Measurements from ENCODE around the gene NACC2. TPM values are rescaled to one million over a fixed set of nuclear protein-coding genes. Genes with fewer than 3 reads are reported as not detected.

NACC2 gene
- total RNA-seq, 1 experiment from 2014 or later = 62.0 TPM

- ChIA-PET POLR2A (no interaction called here), CTCF (no interaction called here)
- in situ Hi-C loops (cut with HindIII; ENCODE audit: low pct_unique_long_range_greater_than_20kb, low sequenced_read_pairs) = no loop called here
- H3K9me3 ChIP-seq (ENCODE audit: control insufficient read depth, insufficient read depth, low read depth, low read length) = no peaks in the 10 kb centered on the region
- H3K4me3 ChIP-seq (ENCODE audit: low read depth in 2 of 2, low read length in 2 of 2) = no peak overlapping the region
- no peaks in the 10 kb centered on the region for H3K36me3 ChIP-seq (ENCODE audit: control insufficient read depth, insufficient read depth, low read length)
- H3K27me3 ChIP-seq (ENCODE audit: control insufficient read depth, insufficient read depth, low read length) = no peaks in the 10 kb centered on the region
- no peak for TF ChIP-seq TCF7L2 (IDR thresholded peaks at IDR 0.05; ENCODE audit: low read depth, low read length)
- TF ChIP-seq SIN3A (IDR thresholded peaks at IDR 0.05; ENCODE audit: borderline replicate concordance, insufficient read depth, low read depth, low read length) = no peak
- no peak for TF ChIP-seq CTCF (IDR thresholded peaks at IDR 0.05)
- no peak for TF ChIP-seq POLR2AphosphoS5 (IDR thresholded peaks at IDR 0.05; ENCODE audit: low read depth, low read length)
- TF ChIP-seq REST (IDR thresholded peaks at IDR 0.05; ENCODE audit: insufficient read depth in 1 of 2, low read depth in 2 of 2, low read length in 1 of 2) = no peak
- H3K4me1 ChIP-seq (ENCODE audit: control insufficient read depth, insufficient read depth, low read length) = peaks cover 28% of the 10 kb centered on the region
- no TSS peak for BruUV-seq (replicated peaks)
- no peak for ATAC-seq
- intact Hi-C loops (cut with micrococcal nuclease; ENCODE audit: unreplicated experiment) = no loop called here
- H3K27ac ChIP-seq (ENCODE audit: low read length) = no peak overlapping the region; the same call in 1 of the 2 replicates
- DNase-seq (ENCODE audit: low read depth, low spot score) = peak; percentile 17
Measured at GRCh38 chr9:136007934-136008692, 87.0 kb downstream of the NACC2 start.

GRCh38 chr9:136007276-136007933 is 87.7 kb downstream of the NACC2 start:
- no TSS peak for BruUV-seq (replicated peaks)
- intact Hi-C loops (cut with micrococcal nuclease; ENCODE audit: unreplicated experiment) (no loop called here), in situ Hi-C loops (cut with HindIII; ENCODE audit: low pct_unique_long_range_greater_than_20kb, low sequenced_read_pairs) (no loop called here)
- ChIA-PET CTCF (no interaction called here), POLR2A (no interaction called here)
- DNase-seq (ENCODE audit: low read depth, low spot score) (no peak), ATAC-seq (no peak)
- Histone ChIP-seq H3K36me3 (ENCODE audit: control insufficient read depth, insufficient read depth, low read length) (no peaks in the 10 kb centered on the region), H3K4me3 (ENCODE audit: low read depth in 2 of 2, low read length in 2 of 2) (no peak overlapping the region), H3K27me3 (ENCODE audit: control insufficient read depth, insufficient read depth, low read length) (no peaks in the 10 kb centered on the region), H3K9me3 (ENCODE audit: control insufficient read depth, insufficient read depth, low read depth, low read length) (no peaks in the 10 kb centered on the region), H3K27ac (ENCODE audit: low read length) (no peak overlapping the region; the same call in 1 of the 2 replicates), H3K4me1 (ENCODE audit: control insufficient read depth, insufficient read depth, low read length) (peaks cover 28% of the 10 kb centered on the region)
- TF ChIP-seq REST (IDR thresholded peaks at IDR 0.05; ENCODE audit: insufficient read depth in 1 of 2, low read depth in 2 of 2, low read length in 1 of 2) (no peak), CTCF (IDR thresholded peaks at IDR 0.05) (no peak), POLR2AphosphoS5 (IDR thresholded peaks at IDR 0.05; ENCODE audit: low read depth, low read length) (no peak), SIN3A (IDR thresholded peaks at IDR 0.05; ENCODE audit: borderline replicate concordance, insufficient read depth, low read depth, low read length) (no peak), TCF7L2 (IDR thresholded peaks at IDR 0.05; ENCODE audit: low read depth, low read length) (no peak)
